SU-DHL-6 (cell line): ENCODE results near the gene CSTB.

ENCODE experiments used
- EZH2phosphoT487 ChIP-seq: fragments of 200-600 bp; sonication (generic), shearing (Covaris generic); conservative IDR thresholded peaks from 2 replicates; pipeline ENCODE4 v1.6.1; 2018; ENCODE audit warnings: mild to moderate bottlenecking, antibody characterized with exemption, low read length, moderate library complexity, mixed read lengths
- TF ChIP-seq, protein P1 (sequence below): fragments of 200-600 bp; sonication (generic); IDR thresholded peaks from one replicate; pipeline ENCODE4 v1.5.1; 2017; ENCODE audit warnings: antibody characterized with exemption, mild to moderate bottlenecking, low read length, moderate library complexity; ENCODE audit not compliant: insufficient read depth, poor library complexity, severe bottlenecking

DNA sequence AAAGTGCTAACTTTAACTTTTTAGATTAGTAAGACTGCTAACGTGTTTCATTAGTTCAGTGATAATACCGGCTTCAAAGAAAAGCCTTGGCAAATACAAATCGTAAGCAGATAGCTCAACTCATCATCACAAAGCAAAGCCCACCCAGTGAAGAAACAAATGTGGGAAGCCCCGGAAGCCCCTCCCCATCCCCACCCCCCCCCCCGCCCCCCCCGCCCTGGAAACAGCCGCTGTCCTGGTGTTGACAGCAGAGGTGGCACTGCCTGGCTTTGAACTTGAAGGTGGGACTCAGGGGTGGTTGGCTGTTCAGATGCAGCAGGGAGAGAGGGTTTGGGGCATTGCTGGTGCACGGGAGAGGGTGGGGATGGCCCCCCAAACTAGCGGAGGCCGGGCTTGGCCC is 43.0 kb downstream of the CSTB start:
- TF ChIP-seq, protein P1, sequence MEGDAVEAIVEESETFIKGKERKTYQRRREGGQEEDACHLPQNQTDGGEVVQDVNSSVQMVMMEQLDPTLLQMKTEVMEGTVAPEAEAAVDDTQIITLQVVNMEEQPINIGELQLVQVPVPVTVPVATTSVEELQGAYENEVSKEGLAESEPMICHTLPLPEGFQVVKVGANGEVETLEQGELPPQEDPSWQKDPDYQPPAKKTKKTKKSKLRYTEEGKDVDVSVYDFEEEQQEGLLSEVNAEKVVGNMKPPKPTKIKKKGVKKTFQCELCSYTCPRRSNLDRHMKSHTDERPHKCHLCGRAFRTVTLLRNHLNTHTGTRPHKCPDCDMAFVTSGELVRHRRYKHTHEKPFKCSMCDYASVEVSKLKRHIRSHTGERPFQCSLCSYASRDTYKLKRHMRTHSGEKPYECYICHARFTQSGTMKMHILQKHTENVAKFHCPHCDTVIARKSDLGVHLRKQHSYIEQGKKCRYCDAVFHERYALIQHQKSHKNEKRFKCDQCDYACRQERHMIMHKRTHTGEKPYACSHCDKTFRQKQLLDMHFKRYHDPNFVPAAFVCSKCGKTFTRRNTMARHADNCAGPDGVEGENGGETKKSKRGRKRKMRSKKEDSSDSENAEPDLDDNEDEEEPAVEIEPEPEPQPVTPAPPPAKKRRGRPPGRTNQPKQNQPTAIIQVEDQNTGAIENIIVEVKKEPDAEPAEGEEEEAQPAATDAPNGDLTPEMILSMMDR, result no peak
- TF ChIP-seq EZH2phosphoT487, result no peak
